Stimulated activated CD4-positive, alpha-beta T cell treated with anti-CD3 and anti-CD28 coated beads, Interleukin-12 subunit alpha, Interleukin-12 subunit beta, amount 100 ng/mL, for 4 hours (primary cell): ENCODE results near the gene NXPE2.
"Not testable (repeated sequence)": the region's sequence is repeated elsewhere in the genome, so short reads cannot be mapped to it uniquely, and the experiment has no call there.

ENCODE experiments used
- DNase-seq: peaks from one replicate; pipeline ENCODE4 v3.0.0-alpha.2; 2020

NXPE2 gene

DNA sequence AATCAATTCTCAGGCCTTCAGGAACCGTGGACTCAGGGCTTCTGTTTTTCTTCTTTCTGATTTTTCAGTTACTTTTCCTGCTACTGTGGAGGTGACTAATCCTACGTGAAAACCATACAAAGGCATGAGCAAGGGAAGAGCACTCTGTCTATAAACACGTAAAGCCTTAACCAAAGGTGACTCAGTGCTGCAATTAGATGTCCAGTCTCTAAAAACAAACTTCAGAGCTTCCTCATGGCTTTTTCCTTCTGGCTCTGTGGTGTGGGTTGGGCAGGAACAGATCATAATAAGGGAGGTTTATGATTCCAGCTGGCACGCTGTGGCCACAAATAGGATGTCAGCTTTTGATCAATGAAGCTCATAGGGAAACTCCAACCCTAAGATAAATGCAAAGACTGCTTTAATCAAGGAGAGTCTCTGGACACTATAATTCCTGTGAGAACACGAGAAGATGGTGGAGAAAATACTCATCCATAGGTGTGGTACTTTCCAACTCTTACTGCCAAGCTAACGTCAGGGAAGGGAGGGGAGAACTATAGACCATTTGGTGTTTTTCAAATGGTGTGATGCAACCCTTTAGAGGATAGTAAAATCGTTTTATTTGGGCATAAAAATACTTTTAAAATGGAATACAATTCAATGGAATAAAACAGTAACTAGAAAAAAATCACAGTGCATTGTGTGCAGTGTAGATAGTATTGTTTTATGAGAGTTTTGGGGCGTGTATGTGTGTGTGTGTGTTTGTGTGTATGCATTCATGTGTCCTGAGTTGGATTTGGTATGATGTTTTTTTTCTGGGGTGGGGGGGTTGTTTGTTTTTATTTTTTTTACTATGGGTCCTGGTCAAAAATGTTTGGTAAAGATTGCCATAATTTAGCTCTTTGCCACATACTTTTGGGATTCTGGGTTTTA is at the start of gene NXPE2:
Gene NXPE2 (plus strand): TSS at position 403 of the 912 bp plus-strand sequence. CDS start 49 bp downstream, at position 452.
- DNase-seq = no peak

DNA sequence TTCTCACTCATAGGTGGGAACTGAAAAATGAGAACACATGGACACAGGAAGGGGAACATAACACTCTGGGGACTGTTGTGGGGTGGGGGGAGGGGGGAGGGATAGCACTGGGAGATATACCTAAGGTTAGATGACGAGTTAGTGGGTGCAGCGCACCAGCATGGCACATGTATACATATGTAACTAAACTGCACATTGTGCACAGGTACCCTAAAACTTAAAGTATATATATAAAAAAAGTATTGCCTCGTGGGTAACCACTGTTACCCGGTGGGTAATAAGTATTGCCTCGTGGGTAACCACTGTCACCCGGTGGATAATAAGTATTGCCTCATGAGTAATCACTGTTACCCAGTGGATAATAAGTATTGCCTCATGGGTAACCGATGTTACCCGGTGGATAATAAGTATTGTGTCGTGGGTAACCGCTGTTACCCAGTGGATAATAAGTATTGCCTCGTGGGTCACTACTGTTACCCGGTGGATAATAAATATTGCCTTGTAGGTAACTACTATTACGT is 46.8 kb upstream of the NXPE2 start:
- DNase-seq = not testable (repeated sequence)

DNA sequence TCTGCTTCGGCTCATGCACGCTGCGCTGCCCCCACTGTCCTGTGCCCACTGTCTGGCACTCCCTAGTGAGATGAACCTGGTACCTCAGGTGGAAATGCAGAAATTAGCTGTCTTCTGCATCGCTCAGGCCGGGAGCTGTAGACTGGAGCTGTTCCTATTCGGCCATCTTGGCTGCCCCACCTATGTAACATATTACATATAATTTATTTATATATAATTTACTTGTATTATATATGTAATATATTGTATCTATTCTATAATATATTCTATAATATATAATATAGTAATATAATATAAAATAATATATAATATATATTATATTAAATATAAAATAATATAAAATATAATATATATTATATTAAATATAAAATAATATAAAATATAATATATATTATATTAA is 38.9 kb upstream of the NXPE2 start:
- DNase-seq = not testable (repeated sequence)

DNA sequence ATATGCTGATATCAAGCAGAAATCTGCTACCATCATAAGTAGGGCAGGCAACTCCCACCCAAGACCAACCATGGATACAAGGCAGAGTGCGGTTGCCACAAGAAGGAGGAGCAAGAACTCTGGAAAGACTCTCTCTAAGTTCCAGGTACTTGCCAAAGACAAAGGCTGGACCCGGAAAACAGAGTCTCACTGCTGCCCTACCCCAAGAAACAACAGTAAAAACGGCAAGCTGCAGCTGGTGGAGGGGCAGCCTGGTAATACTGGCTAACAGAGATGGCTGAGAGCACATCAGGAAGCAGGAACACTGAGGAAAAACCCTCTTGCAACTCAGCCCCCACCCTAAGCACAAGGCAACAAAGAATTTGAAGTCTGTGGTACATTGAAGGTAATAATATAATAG is 27.7 kb upstream of the NXPE2 start:
- DNase-seq = no peak

DNA sequence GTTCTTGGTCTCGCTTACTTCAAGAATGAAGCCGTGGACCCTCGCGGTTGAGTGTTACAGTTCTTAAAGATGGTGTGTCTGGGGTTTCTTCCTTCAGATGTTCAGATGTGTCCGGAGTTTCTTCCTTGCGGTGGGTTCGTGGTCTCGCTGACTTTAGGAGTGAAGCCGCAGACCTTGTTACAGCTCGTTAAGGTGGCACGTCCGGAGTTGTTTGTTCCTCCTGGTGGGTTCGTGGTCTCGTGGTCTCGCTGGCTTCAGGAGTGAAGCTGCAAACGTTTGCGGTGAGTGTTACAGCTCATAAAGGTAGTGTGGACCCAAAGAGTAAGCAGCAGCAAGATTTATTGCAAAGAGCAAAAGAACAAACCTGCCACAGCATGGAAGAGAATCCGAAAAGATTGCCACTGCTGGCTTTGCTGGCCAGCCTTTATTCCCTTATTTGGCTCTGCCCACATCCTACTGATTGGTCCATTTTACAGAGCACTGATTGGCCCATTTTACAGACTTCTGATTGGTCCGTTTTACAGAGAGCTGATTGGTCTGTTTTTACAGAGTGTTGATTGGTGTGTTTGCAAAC is 27.1 kb upstream of the NXPE2 start:
- DNase-seq = no peak

DNA sequence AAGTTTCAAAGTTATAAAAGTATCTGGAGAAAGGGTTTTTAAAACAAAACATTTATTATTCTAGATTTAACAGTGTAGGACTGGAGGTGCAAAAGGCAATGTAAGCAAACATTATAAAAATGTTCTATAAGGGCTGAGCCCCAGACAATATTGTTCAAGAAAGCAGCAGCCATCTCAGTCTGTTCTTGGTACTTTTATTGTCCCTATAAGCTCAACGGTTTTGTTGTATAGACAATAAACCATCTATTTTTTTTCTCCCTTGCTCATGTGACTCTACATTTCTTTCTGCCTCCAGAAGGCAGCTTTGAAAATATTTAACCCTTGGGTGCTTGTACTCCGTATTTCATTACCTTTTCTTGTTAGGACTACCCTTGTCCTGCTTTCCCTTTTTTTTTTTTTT is 25.2 kb upstream of the NXPE2 start:
- DNase-seq = no peak

DNA sequence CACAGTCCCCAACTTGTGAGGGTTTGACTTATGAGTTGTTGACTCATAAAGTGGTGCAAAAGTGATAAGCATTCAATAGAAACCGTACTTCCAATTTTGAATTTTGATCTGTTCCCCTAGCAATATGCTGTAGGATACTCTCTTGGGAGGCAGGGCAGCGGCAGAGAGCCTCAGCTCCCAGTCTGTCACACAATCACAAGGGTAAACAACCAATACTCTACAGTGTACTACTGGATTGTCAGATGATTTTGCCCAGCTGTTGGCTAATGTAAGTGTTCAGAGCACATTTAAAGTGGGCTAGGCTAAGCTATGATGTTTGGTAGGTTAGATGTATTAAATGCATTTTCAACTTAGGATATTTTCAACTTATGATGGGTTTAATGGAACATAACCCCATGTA is 13.7 kb upstream of the NXPE2 start:
- no peak for DNase-seq

DNA sequence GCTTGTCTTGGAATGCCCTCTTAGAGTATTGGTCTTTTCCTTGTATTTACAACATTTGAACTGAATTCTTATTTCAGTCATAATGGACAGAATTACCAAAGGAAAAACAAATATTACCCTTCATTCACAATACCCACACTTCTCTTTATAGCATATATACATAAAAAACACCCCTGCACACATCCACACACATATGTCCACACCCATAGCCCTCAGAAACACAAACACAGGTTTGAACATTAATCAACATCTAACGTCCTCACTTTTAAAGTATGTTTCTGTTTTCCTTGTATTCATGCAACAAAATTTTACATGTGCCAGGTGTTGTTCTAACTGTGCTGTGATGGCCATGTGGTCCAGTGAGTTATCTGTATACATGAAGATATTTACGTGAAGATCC is 11.6 kb upstream of the NXPE2 start:
- DNase-seq = no peak

DNA sequence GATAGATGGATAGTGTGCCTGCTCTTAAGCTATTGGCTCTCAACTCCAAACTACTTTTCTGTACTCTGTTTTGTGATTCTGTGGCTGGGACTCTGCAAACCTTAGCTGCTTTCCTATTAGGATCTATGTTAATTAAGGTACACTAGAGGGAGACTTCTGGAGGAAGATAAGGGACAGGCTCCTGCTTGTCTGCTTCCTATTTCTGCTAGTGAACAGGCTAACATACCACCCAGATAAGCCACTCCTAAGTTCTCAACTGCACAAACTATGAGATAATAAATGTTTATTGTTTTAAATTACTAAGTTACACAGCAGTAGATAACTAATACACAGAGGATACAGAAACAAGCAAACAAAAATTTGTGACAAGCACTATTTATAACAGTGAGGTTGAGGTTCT is 10.2 kb upstream of the NXPE2 start:
- DNase-seq = no peak

DNA sequence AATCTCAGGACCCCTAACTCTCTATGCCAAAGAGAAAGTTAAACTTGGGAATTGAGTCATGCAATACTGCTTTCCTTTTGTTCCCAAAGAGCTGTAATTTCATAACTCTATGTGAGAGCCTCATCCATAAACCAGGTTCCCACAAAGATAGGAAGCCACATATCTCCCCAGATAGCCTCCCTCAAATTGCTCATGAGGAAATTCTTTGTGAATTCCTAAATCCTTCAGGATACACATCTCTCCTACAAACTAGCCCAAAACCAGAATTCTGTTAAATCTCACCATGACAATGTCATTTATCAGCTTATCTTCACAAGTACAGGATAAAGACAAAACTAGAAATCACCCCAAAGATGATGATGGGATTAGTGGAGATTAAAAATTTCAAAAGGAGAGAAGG is 4.7 kb upstream of the NXPE2 start:
- DNase-seq = no peak

DNA sequence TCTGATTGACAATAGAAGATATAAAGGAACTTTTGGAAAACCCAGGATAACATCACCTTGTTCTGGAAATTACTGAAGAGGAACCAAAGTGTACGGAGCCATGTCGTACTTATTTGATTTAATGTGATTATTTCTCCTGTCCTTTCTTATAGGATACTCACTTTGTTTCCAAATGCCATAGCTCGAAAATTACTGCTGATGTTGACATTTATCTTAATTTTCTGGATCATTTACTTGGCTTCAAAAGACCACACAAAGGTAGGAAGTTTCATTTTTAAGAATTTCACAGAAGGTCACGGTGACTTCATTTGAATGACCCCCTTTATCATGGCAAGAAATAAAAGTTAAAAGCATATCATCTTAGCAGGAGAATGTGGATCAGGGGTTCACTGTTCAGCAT is 1.2 kb downstream of the NXPE2 start:
- DNase-seq = no peak

DNA sequence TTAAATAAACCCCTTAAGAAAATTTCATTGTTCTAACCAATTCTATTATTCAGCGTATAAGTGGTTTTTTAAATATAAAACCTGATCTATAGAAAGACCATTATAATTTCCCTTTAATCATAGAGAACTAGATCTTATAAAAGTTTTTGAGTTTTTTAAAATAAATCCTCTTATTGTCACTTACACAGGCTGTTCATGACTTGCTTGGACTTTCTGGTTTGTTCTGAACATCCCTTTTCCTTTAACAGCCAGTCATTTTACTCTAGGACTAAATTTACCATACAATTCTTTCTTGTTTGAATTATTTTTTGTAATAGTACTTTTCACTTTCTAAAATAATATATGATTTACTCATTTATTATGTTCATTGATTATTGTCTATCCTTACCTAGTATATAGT is 4.7 kb downstream of the NXPE2 start:
- no peak for DNase-seq

DNA sequence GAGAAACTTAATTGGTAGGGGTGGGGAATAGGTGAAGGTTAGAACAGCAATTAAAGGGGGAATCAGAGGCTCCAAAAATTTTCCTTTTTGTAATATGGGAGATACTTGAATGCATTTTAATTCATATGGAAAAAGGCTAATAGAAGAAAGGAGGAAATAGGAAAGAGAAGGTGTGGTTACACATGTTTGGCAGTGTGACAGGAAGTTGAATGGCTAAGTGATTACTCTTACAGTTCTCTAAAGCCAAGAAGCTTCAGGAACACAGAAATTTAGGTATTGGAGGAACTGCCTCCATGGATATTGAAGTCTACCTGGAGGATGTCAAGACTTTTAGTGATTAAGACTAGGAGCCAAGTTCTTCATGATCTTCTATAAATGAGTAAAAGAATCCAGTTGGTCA is 6.3 kb downstream of the NXPE2 start:
- DNase-seq = no peak

DNA sequence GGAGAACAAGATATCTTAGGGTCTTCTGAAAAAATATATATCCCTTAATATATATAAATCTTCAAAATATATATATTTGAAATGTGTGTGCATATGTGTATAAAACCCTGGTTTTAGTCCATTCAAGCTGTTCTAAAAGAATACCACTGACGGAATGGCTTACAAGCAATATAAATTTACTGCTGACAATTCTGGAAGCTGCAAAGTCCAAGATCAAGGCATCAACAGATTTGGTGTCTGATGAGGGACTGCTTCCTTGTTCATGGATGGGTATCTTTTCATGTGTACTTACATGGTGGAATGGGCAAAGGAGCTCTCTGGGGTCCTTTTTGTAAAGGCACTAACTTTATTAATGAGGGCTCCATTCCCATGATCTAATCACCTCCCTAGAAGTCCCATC is 6.8 kb downstream of the NXPE2 start:
- DNase-seq = no peak

DNA sequence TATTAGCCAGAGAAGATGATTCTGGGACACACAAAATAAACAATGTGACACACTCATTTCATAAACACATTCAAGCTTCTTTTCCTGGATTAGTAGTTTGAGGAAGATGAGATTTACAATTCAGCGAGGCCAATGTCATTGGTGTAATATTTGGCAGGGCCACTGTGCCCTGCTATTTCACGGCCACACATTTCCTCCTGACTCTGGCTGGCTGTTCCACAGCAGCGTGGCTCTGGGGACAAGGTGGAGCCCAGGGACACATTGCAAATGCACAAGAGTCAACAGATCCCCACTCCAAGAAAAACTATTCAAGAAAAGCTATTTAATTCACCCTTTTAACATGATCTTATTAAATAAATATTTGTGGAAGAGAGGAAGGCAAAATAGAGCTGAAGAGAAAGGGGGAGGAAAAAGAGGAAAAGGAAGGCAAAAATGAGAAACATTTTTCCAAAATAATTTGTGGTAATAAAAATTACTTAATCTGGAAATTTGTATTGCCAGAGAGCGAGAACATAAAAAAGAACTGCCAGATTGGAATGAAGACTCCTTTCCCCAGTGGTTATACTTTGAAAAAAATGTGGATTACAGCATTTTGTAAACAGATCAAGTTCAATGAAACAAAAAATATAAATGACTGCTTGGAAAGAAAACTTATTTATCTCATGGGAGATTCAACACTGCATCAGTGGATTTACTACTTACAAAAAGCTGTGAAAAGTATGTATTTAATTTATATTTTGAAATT is 27.1 kb downstream of the NXPE2 start:
- no peak for DNase-seq

DNA sequence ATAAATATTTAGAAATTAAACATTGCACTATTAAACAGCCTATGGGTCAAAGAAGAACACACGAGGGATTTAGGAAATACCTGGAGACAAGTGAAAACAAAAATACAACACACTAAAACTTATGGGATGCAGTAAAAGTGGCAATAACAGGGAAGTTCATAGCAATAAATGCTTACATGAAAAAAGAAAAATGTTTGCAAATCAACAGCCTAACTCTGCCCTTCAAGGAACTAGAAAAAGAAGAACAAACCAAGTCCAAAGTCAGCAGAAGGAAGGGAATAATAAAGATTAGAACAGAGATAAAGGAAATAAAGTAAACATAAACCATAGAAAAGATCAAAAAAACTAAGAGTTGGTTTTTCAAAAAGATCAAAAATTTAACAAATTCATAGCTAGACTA is 31.6 kb downstream of the NXPE2 start:
- no peak for DNase-seq

DNA sequence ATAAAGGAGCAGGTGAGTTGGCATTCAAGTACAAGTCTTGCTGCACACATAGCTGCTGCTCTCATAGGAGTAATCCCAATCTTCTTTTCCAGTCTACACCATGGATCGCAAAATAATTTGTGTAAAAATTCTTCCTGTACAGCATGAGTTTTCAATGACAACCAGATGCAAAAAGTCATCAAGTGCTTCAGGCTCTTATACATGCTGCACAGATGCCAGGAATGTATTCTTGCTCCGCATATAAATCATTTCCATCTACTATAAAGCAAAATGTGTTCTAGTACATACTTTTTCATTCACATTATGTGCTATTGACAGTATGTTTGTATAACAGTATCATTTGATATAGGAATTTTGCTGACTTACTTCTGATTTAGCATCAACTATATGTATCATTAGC is 35.4 kb downstream of the NXPE2 start:
- no peak for DNase-seq

DNA sequence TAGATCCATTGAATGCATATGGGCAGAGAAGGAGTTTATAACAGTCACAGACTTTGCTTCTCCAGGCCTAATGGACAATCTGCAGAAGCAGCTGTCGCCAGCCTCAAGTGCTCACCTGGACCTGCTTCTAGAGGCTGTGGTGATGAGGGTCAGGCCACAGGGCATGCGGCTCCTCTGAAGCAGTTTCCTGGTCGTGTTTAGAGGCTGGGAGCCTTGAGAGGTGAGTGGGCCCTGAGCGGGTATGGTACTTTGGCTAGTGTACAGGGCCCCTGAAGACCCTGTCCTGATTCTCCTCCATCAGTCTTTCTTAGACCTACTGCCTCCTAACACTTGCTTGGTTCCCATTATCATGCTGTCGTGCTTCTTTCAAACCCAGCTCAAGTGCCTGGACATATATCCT is 41.2 kb downstream of the NXPE2 start:
- no peak for DNase-seq

DNA sequence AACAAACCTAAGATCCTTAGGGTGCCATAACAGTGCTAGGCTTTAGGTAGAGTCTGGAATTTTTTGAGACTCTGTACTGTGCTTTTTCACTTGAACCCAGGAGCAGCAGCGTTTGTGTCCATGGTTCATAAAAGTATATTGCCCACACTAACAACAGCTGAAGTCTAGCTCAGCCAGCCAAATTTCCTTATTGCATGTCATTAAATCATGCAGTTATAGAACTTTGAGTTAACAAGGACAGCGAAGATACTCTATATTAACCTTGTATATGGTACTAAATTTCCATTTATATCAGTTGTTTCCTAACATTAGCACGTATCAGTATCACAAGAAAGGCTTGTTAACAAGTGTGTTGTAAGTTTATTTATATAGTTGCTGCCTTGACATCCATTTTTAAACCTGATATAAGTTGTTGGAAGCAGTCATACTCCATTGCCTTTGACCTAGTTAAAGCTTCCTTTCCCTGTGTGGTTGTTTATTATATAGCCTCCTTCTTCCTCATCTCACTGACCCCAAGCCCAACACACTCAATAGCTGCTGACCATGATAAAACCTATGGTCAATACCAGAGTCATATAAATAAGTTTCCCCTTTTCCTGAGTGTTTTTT is 46.7 kb downstream of the NXPE2 start:
- DNase-seq = no peak

DNA sequence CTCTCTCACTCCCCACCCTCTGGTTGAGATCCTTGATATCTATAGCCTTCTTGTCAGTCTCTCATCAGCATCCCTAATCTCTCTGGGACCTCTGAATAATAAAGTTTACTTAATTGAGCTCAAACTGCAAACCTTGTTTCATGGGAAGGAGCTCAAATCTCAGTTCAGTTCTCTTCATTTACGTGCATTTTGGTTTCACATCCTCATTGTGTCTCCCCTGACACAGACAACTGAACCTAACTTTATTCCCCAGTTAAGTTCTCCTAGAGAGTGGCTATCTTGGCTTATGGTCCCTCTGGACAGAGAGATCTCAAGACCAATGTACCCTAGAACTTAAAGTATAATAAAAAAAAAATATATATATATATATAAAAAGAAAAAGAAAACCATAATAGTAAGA is 47.3 kb downstream of the NXPE2 start:
- DNase-seq = no peak

DNA sequence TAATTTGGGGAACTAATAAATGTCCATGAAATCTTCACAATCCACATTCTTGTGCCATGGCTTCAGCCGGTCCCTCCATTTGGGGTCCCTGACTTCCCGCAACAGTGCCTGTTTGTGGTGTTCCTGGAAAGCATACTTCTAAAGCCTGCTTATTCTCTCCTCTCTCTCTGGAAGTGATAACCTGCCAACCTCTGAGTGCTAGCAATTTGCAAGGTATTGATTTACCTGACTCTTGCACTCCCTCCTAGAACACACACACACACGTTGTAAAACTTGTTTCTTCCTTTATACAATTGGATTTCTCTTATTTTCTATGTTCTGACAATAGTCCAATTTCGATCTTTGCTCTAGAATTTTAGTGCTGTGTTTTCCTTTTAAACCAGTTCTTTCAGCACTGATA is 58.5 kb downstream of the NXPE2 start:
- DNase-seq = no peak

DNA sequence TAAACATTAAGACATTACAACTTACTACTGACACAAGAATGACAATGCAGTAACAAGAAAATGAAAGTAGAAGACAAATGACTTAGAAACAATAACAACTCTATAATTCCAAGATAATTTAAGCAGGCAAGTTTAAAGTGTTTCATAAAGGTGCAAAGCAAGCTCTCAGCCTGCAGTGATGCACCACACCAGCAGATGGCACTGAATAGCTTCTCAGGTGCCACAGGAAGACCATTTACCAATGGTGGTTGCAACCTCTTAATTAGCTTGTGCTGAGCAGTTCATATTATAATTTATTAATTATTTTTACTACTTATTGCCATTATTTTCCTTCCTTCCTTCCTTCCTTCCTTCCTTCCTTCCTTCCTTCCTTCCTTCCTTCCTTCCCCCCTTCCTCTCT is 60.6 kb downstream of the NXPE2 start:
- DNase-seq = peak; percentile 7

DNA sequence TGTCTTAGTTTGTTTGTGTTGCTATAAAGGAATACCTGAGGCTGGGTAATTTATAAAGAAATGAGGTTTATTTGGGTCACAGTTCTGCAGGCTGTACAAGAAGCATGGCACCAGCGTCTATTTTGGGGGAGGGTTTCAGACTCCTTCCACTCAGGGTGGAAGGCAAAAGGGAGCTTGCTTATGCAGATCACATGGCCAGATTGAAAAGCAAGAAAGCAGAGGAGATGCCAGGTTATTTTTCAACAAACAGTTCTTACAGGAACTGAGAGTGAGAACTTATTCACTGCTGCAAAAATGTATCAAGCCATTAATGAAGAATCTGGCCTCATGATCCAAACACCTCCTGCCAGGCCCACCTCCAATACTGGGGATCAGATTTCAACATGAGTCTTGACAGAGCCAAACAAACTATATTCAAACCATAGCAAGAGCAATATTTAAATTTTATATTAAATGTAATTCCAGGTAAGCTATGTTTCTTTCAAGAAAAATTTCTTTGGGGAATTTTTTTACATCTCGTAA is 66.9 kb downstream of the NXPE2 start:
- DNase-seq = no peak
